ENCODE results near the gene INSM1. TPM values are rescaled to one million over a fixed set of nuclear protein-coding genes. Genes with fewer than 3 reads are reported as not detected.

INSM1 gene
- total RNA-seq, 1 experiment from 2014 or later: 0.07 TPM

GRCh38 chr20:20404633-20405032 is 36.7 kb downstream of the INSM1 start:
- no peak for TF ChIP-seq CEBPB (IDR thresholded peaks at IDR 0.05; ENCODE audit: low read depth)
- TF ChIP-seq, protein P1, sequence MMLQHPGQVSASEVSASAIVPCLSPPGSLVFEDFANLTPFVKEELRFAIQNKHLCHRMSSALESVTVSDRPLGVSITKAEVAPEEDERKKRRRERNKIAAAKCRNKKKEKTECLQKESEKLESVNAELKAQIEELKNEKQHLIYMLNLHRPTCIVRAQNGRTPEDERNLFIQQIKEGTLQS (IDR thresholded peaks at IDR 0.05): no peak
- no peak for TF ChIP-seq ZFX (IDR thresholded peaks at IDR 0.05)
- TF ChIP-seq YY1 (IDR thresholded peaks at IDR 0.05; ENCODE audit: extremely low read depth, insufficient replicate concordance, low read depth, low read length): no peak
- TF ChIP-seq SP1 (IDR thresholded peaks at IDR 0.05; ENCODE audit: low read depth): no peak
- TF ChIP-seq RAD21 (IDR thresholded peaks at IDR 0.05; ENCODE audit: low read depth): no peak
- TF ChIP-seq FOSL1 (IDR thresholded peaks at IDR 0.05; ENCODE audit: low read depth): no peak
- TF ChIP-seq EGR1 (IDR thresholded peaks at IDR 0.05; ENCODE audit: low read depth): no peak
- no peak for TF ChIP-seq ZBTB33 (IDR thresholded peaks at IDR 0.05; ENCODE audit: extremely low read depth, insufficient replicate concordance, low read length)
- TF ChIP-seq EZH2 (IDR thresholded peaks at IDR 0.05): no peak
- ATAC-seq: no peak
- RAD21 ChIA-PET (ENCODE audit: low non-redundant PET in 1 of 2, low total read pairs in 2 of 2, uncharacterized antibody in 2 of 2, unreplicated experiment in 2 of 2): no interaction called here
- no peak overlapping the region for H2AFZ ChIP-seq (ENCODE audit: low read depth, low read length, poor library complexity, severe bottlenecking)
- intact Hi-C loops (cut with micrococcal nuclease): no loop called here
- no peaks in the 10 kb centered on the region for H3K4me1 ChIP-seq (ENCODE audit: control insufficient read depth in 1 of 2, insufficient read depth in 2 of 2, low read length in 2 of 2)
- no peak overlapping the region for H3K4me3 ChIP-seq (replicated peaks in 1 of 2; ENCODE audit: low read depth in 1 of 2, low read length in 2 of 2)
- CTCF ChIA-PET: no interaction called here
- no peaks in the 10 kb centered on the region for H3K9me2 ChIP-seq (ENCODE audit: insufficient read depth)
- no peak overlapping the region for H3K27ac ChIP-seq (ENCODE audit: low read depth, low read length)
- POLR2A ChIA-PET: no interaction called here
- H3K36me3 ChIP-seq (ENCODE audit: control insufficient read depth in 1 of 2, insufficient read depth in 2 of 2, low read length in 2 of 2): no peaks in the 10 kb centered on the region
- H3K79me2 ChIP-seq (ENCODE audit: insufficient read depth, low read length): no peaks in the 10 kb centered on the region
- no TSS peak for BruUV-seq (replicated peaks)
- H3K4me2 ChIP-seq (ENCODE audit: low read length): no peak overlapping the region
- no peak for DNase-seq (ENCODE audit: low read depth, low spot score)
- H3K9ac ChIP-seq (ENCODE audit: low read length): no peak overlapping the region
- H3K9me3 ChIP-seq (ENCODE audit: control insufficient read depth in 1 of 2, insufficient read depth in 1 of 2, low read depth in 1 of 2, low read length in 2 of 2): no peaks in the 10 kb centered on the region
- H4K20me1 ChIP-seq (ENCODE audit: insufficient read depth): no peaks in the 10 kb centered on the region
- no peaks in the 10 kb centered on the region for H3K27me3 ChIP-seq (ENCODE audit: insufficient read depth, low read length)
